AG04449 (cell line): ENCODE data around the gene USP9Y.

Experiments used
- CTCF ChIA-PET: fragments of 350-600 bp; formaldehyde crosslinking; extraction: SDS; loops from one replicate; lab custom pipeline; 2021; ENCODE audit warnings: antibody characterized with exemption; lab: Yijun Ruan, JAX
- POLR2A ChIA-PET: fragments of 400-600, 350-600 bp; formaldehyde crosslinking; extraction: SDS; loops from one replicate; lab custom pipeline; 2020; ENCODE audit warnings: antibody characterized with exemption, inconsistent platforms; lab: Yijun Ruan, JAX
- DNase-seq: peaks from one replicate; pipeline ENCODE4 v3.0.0-alpha.2; 2010; ENCODE audit warnings: low read depth, low spot score
- H3K4me3 ChIP-seq: 2 replicates; pipeline ENCODE4 v1.5.1; 2011; ENCODE audit warnings: low read depth, mild to moderate bottlenecking, control low read depth, low read length
- CTCF ChIP-seq: IDR thresholded peaks from one replicate; pipeline ENCODE4 v1.5.1; 2011; ENCODE audit warnings: mild to moderate bottlenecking, moderate library complexity, low read length, control low read depth, inconsistent platforms; ENCODE audit not compliant: insufficient read depth; ENCODE audit errors: missing control alignments

The USP9Y gene

GRCh38 chrY:12681535-12681934, 19.5 kb upstream of the USP9Y start:
- ChIA-PET CTCF (no interaction called here), POLR2A (interaction anchor here (0.6 kb wide), 1 partner anchor 20 kb away, joined by 3 read pairs; no protein-coding TSS in a partner anchor)
- no peak for TF ChIP-seq CTCF
- no peak overlapping the region for H3K4me3 ChIP-seq
- no peak for DNase-seq

GRCh38 chrY:12688337-12688736, 12.7 kb upstream of the USP9Y start:
- no peak for DNase-seq
- no peak for TF ChIP-seq CTCF
- ChIA-PET POLR2A (interaction anchor here (0.6 kb wide), 1 partner anchor 21 kb away, joined by 3 read pairs; no protein-coding TSS in a partner anchor), CTCF (no interaction called here)
- no peak overlapping the region for H3K4me3 ChIP-seq

GRCh38 chrY:12700087-12700486, 944 bp upstream of the USP9Y start:
- no peak for DNase-seq
- ChIA-PET POLR2A (no interaction called here), CTCF (interaction anchor here (0.6 kb wide), 1 partner anchor 706 kb away, joined by 3 read pairs; no protein-coding TSS in a partner anchor)
- TF ChIP-seq CTCF: no peak
- H3K4me3 ChIP-seq: no peak overlapping the region

- no peak overlapping the region for H3K4me3 ChIP-seq
- ChIA-PET POLR2A (no interaction called here), CTCF (no interaction called here)
- no peak for TF ChIP-seq CTCF
- peak; percentile 26 for DNase-seq
These were observed 1.1 kb downstream of the USP9Y start for GRCh38 chrY:12702174-12702573.

- DNase-seq: no peak
- ChIA-PET CTCF (interaction anchor here (0.9 to 1.0 kb wide), 2 partner anchors 88 to 231 kb away, joined by 4 to 6 read pairs; no protein-coding TSS in a partner anchor), POLR2A (no interaction called here)
- H3K4me3 ChIP-seq: no peak overlapping the region
- TF ChIP-seq CTCF: no peak
These were observed 9.4 kb downstream of the USP9Y start for GRCh38 chrY:12710460-12710859.

- no peak for DNase-seq
- H3K4me3 ChIP-seq: no peak overlapping the region
- TF ChIP-seq CTCF: no peak
- ChIA-PET POLR2A (no interaction called here), CTCF (no interaction called here)
These were observed 14.3 kb downstream of the USP9Y start for GRCh38 chrY:12715376-12715775.
